ENCODE results near the gene DPRX.

The DPRX gene

DNA sequence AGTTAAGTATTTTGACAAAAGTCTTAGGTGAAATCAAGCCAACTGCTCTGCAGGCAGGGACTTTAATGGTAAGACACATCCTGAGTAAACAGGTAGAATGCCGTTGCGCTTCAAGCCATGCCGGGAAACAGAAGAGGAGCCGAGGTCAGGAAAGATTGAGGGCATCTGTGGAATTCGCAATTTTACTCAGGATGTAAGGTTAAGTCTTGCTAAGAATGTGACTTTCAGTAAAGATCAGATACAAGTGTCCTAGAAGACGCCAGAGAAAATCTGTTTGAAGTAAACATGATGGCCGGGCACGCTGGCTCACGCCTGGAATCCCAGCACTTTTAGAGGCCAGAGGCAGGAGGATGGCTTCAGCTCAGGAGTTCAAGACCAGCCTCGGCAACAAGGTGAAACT, 33.4 kb upstream of the DPRX start:
- Histone ChIP-seq H3K27ac (no peak overlapping the region), H3K4me3 (no peak overlapping the region)
- TF ChIP-seq, protein P1, sequence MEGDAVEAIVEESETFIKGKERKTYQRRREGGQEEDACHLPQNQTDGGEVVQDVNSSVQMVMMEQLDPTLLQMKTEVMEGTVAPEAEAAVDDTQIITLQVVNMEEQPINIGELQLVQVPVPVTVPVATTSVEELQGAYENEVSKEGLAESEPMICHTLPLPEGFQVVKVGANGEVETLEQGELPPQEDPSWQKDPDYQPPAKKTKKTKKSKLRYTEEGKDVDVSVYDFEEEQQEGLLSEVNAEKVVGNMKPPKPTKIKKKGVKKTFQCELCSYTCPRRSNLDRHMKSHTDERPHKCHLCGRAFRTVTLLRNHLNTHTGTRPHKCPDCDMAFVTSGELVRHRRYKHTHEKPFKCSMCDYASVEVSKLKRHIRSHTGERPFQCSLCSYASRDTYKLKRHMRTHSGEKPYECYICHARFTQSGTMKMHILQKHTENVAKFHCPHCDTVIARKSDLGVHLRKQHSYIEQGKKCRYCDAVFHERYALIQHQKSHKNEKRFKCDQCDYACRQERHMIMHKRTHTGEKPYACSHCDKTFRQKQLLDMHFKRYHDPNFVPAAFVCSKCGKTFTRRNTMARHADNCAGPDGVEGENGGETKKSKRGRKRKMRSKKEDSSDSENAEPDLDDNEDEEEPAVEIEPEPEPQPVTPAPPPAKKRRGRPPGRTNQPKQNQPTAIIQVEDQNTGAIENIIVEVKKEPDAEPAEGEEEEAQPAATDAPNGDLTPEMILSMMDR (IDR thresholded peaks at IDR 0.05) = no peak
- no peak for DNase-seq (ENCODE audit: low spot score)

DNA sequence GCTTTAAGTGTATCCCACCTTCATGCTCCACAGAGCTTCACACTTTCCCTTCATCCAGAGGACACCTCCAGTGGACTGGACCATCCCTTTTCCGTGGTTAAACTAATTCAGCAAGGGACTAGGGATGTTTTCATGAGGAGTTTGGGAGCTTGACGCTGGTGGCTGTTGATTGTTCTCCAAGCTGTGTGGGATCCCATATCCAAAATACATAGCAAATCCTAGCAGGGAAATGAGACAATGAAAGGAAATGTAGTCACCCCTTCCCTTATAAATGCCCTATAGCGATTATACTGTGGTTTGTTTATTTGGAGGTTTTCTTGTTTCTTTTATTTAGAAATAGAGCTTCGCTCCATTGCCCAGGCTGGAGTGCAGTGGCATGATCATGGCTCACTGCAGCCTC, 31.6 kb upstream of the DPRX start:
- H3K27ac ChIP-seq = no peak overlapping the region
- no peak for DNase-seq (ENCODE audit: low spot score)
- no peak overlapping the region for H3K4me3 ChIP-seq
- TF ChIP-seq, protein P1 (IDR thresholded peaks at IDR 0.05) = no peak

DNA sequence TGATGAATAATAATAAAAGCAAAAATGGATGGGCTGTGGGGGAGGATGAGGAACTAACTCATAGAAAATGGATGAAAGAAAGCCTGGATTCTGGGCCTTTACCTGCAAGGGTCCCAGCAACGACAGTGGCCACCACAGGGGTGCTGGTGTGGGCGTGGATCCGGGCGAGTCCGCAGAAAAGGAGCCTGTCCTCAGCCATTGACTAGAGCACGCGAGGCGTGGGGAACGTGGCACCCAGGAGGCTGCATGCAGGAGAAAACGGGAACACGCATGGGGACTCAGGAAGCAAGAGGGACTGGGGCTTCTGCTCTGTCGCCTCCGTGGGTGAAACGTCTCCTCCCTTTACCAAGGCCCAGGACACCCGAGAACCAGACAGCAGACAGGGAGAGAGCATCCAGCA, 25.8 kb upstream of the DPRX start:
- H3K27ac ChIP-seq = no peak overlapping the region
- TF ChIP-seq, protein P1 (IDR thresholded peaks at IDR 0.05) = no peak
- no peak overlapping the region for H3K4me3 ChIP-seq
- no peak for DNase-seq (ENCODE audit: low spot score)

DNA sequence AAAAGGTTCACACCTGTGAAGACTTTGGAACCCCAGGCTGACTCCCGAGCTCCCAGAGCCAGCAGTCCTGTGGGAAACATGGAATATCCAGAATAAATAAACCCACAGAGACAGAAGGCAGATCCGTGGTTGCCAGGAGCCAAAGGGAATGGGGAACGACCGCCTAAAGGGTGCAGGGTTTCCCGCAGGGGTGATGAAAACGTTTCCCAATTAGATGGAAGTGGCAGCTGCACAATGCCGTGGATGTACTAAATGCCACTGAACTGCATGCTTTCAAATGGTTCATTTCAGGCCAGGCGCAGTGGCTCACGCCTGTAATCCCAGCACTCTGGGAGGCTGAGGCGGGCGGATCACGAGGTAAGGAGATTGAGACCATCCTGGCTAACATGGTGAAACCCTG, 23.4 kb upstream of the DPRX start:
- Histone ChIP-seq H3K4me3 (no peak overlapping the region), H3K27ac (no peak overlapping the region)
- TF ChIP-seq, protein P1 (IDR thresholded peaks at IDR 0.05) = no peak
- no peak for DNase-seq (ENCODE audit: low spot score)

DNA sequence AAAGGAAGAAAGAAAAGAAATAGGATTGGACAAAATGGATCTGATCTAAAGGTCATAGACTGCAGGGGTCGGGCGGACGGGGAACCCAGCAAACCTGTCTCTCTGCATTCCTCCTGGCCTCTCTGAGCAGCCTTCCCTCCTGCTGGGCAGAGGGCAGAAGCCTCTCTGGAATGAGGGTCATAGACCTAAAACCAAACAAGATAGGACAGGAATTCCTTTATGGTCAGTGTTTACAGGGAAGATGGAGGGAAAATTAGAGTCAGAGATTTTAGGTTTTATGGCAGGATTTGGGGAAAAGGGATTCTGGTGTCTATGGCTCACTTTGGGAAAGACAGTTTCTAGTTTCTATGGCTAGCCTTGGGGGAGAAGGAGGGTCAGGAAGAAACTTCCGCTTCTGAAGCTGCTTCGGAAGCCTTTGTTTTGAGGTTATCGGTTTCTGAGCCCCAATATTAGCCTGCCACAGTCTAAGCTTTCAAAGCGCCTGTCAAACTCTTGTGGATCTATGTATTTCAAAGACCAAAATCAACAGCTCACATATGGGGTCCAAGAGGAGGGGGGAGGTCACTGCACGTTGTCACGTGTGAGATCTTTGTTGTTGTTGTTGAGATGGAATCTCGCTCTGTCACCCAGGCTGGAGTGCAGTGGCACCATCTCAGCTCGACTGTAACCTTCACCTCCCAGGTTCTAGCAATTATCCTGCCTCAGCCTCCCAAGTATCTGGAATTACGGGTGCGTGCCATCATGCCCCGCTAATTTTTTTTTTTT, 18.9 kb upstream of the DPRX start:
- DNase-seq (ENCODE audit: low spot score) = no peak
- TF ChIP-seq, protein P1 (IDR thresholded peaks at IDR 0.05) = no peak

DNA sequence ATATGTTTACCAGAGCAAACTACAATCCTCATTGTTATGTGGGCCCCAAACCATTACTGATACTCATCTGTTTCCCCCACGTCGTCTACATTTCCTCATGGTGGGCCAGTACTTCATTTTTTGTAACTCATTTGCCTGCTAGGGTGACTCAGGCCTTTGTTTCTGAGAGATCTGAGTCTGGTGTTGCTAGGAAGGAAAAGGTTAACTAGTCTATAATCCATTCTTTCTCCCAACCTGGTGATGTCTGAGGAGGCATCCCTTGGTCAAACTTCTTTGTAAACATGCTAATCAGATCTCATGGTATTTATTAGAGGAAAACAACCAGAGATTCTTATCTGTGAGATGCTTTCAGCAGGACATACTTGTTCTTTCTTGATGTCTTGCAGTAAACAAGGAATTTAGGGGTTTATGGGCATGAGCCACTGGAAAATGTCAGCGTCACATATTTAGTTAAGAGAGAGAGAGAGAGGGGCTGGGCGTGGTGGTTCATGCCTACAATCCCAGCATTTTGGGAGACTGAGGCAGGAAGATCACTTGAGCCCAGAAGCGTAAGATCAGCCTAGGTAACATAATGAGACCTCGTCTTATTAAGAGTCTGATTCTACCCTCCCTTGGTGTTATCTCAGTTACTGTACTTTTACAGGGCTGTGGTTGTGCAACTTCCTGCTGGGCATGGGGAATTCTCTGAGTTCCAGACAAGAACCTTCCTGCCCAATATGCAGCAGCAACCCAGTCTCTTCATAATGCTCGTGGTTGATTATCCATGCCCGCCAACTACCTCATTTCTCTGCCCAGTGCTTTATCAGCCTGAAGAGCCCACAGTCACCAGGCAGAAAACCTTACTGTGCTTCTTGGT, 9.7 kb upstream of the DPRX start:
- TF ChIP-seq, protein P1 (IDR thresholded peaks at IDR 0.05) = no peak
- Histone ChIP-seq H3K27ac (no peak overlapping the region), H3K4me3 (no peak overlapping the region)
- no peak for DNase-seq (ENCODE audit: low spot score)

More for the DNA sequence above, 18.9 kb upstream of the DPRX start:
- Histone ChIP-seq H3K4me3 (no peak overlapping the region), H3K27ac (no peak overlapping the region)

Data from coronary artery (tissue), 2 donors.